Measurements from ENCODE around the gene SNAP29. TPM values are rescaled to one million over a fixed set of nuclear protein-coding genes. Genes with fewer than 3 reads are reported as not detected.

The SNAP29 gene
- total RNA-seq, 1 experiment from 2014 or later: 17.9 TPM

GRCh38 chr22:20809538-20810185, 49.1 kb upstream of the SNAP29 start:
- H2BK120ac ChIP-seq (ENCODE audit: low read depth, low read length, poor library complexity, severe bottlenecking): no peak overlapping the region
- H3K4me1 ChIP-seq (ENCODE audit: insufficient read depth, low read length): no peaks in the 10 kb centered on the region
- no peak overlapping the region for H3K4ac ChIP-seq (ENCODE audit: low read depth, low read length)
- H3K56ac ChIP-seq (ENCODE audit: insufficient read length, low read depth, low read length): no peak overlapping the region
- H3K23ac ChIP-seq (ENCODE audit: insufficient read length, low read depth, low read length): no peak overlapping the region
- no peak overlapping the region for H2BK20ac ChIP-seq (ENCODE audit: low read depth, low read length, poor library complexity, severe bottlenecking)
- no peaks in the 10 kb centered on the region for H4K20me1 ChIP-seq (ENCODE audit: control insufficient read depth, insufficient read depth, insufficient read length)
- H2BK15ac ChIP-seq (ENCODE audit: low read depth, low read length): no peak overlapping the region
- H4K5ac ChIP-seq (ENCODE audit: insufficient read length, low read depth, low read length): no peak overlapping the region
- WGBS (ENCODE audit: extremely low coverage, insufficient read length, low lambda C conversion rate): no CpG with 5 or more reads among the region's 6 CpGs
- no peaks in the 10 kb centered on the region for H3K23me2 ChIP-seq (ENCODE audit: insufficient read length, low read depth, low read length, poor library complexity, severe bottlenecking)
- no peak overlapping the region for H4K8ac ChIP-seq (replicated peaks; ENCODE audit: insufficient read length, low read depth, low read length)
- H3K4me1 Mint-ChIP-seq: peaks cover 4 to 5% of the 10 kb centered on the region in 2 experiments; a peak in 3 of 4 replicates
- H2AFZ ChIP-seq (ENCODE audit: low read length): no peak overlapping the region
- no peak overlapping the region for H2AK5ac ChIP-seq (ENCODE audit: insufficient read length, low read length)
- no peaks in the 10 kb centered on the region for H3K79me1 ChIP-seq (ENCODE audit: insufficient read depth, low read depth, low read length, poor library complexity, severe bottlenecking)
- no peak overlapping the region for H3K27ac Mint-ChIP-seq
- H3K79me2 ChIP-seq (ENCODE audit: insufficient read depth, low read length): no peaks in the 10 kb centered on the region
- no peak overlapping the region for H3T11ph ChIP-seq (ENCODE audit: low read length)
- no peaks in the 10 kb centered on the region for H3K27me3 Mint-ChIP-seq (ENCODE audit: low read depth)
- peaks cover 9 to 69% (median 41%) of the 10 kb centered on the region in 3 experiments; a peak in 6 of 7 replicates for H3K36me3 Mint-ChIP-seq (ENCODE audit: insufficient read depth in 1 of 3, low read depth in 3 of 3)
- no peak overlapping the region for H3K4me2 ChIP-seq (ENCODE audit: insufficient read depth, insufficient read length, low read length)
- no peak overlapping the region for H2BK5ac ChIP-seq (ENCODE audit: insufficient read length, low read length)
- H3K4me3 Mint-ChIP-seq: no peak overlapping the region
- no peak overlapping the region for H3K9ac ChIP-seq (ENCODE audit: extremely low read depth, insufficient read length, low read length)
- H3K14ac ChIP-seq (ENCODE audit: insufficient read depth, low read length): no peak overlapping the region
- TF ChIP-seq, protein P1, sequence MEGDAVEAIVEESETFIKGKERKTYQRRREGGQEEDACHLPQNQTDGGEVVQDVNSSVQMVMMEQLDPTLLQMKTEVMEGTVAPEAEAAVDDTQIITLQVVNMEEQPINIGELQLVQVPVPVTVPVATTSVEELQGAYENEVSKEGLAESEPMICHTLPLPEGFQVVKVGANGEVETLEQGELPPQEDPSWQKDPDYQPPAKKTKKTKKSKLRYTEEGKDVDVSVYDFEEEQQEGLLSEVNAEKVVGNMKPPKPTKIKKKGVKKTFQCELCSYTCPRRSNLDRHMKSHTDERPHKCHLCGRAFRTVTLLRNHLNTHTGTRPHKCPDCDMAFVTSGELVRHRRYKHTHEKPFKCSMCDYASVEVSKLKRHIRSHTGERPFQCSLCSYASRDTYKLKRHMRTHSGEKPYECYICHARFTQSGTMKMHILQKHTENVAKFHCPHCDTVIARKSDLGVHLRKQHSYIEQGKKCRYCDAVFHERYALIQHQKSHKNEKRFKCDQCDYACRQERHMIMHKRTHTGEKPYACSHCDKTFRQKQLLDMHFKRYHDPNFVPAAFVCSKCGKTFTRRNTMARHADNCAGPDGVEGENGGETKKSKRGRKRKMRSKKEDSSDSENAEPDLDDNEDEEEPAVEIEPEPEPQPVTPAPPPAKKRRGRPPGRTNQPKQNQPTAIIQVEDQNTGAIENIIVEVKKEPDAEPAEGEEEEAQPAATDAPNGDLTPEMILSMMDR (conservative IDR thresholded peaks at IDR 0.05): no peak
- no peaks in the 10 kb centered on the region for H3K9me3 Mint-ChIP-seq
- no peaks in the 10 kb centered on the region for H3K9me3 ChIP-seq (ENCODE audit: control insufficient read depth, low read depth, low read length)
- no peak overlapping the region for H4K91ac ChIP-seq (ENCODE audit: insufficient read length, low read depth, low read length)
- H3K27me3 ChIP-seq (ENCODE audit: insufficient read depth, low read length): no peaks in the 10 kb centered on the region
- no peak for DNase-seq
- no peak overlapping the region for H3K18ac ChIP-seq (ENCODE audit: insufficient read length, low read depth, low read length)
- H3K27ac ChIP-seq (ENCODE audit: insufficient read length, low read depth, low read length): no peak overlapping the region
- H2BK12ac ChIP-seq (ENCODE audit: insufficient read length, low read depth, low read length): no peak overlapping the region

Data from H9 (cell line).